ENCODE results near the gene SPA17.

The SPA17 gene

DNA sequence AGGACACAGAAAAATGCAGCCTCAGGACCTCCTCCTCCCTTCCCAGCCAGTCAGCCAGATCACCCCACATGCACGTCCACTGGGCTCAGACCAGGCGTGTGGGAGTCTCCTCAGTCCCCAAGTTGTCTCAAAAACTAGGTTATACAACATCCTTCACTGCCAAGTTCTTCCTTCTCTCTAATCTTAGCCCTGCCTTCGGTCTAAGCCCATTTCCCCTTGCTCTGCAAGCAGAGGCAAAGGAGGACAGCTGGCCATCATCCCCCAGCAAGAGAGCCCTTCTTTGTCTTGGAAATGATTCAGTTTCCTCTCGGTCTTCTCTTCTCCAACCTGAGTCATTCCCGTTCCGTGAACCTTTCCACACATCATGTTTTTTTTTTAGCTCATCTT is 52.0 kb downstream of the SPA17 start:
- no peak overlapping the region for H2BK15ac ChIP-seq (ENCODE audit: low read depth, poor library complexity, severe bottlenecking)
- DNase-seq = no peak
- no peak overlapping the region for H2AFZ ChIP-seq (ENCODE audit: low read depth, low read length)
- no peak overlapping the region for H3K4me2 ChIP-seq (ENCODE audit: low read length, poor library complexity, severe bottlenecking)
- H3K27me3 ChIP-seq (ENCODE audit: control insufficient read depth in 1 of 2, insufficient read depth in 1 of 2, low read length in 2 of 2) = peaks cover 59 to 78% of the 10 kb centered on the region in 2 experiments
- no peak overlapping the region for H3K9ac ChIP-seq (ENCODE audit: low read length)
- H3K9me3 ChIP-seq (ENCODE audit: control insufficient read depth, low read length) = no peaks in the 10 kb centered on the region
- 31% methylated on average over 6 of the region's 6 CpGs for WGBS
- H2AK5ac ChIP-seq (ENCODE audit: low read length, severe bottlenecking) = no peak overlapping the region
- no peak overlapping the region for H4K8ac ChIP-seq (ENCODE audit: low read length)
- H4K91ac ChIP-seq (ENCODE audit: low read length) = no peak overlapping the region
- no peak overlapping the region for H3K4me3 ChIP-seq (ENCODE audit: insufficient read depth in 1 of 2, low read depth in 1 of 2, low read length in 2 of 2)
- H3K79me1 ChIP-seq (replicated peaks; ENCODE audit: low read length, poor library complexity, severe bottlenecking) = no peaks in the 10 kb centered on the region
- H3K14ac ChIP-seq (ENCODE audit: low read length in 2 of 2) = no peak overlapping the region
- H3K4ac ChIP-seq (ENCODE audit: low read depth in 1 of 2, low read length in 2 of 2) = no peak overlapping the region
- H2BK5ac ChIP-seq (ENCODE audit: low read depth, low read length, poor library complexity, severe bottlenecking) = no peak overlapping the region
- no peak overlapping the region for H3K27ac ChIP-seq (ENCODE audit: low read length, poor library complexity, severe bottlenecking)
- no peak overlapping the region for H3K18ac ChIP-seq (ENCODE audit: low read depth in 1 of 2, low read length in 2 of 2)
- no peak overlapping the region for H2BK120ac ChIP-seq (ENCODE audit: low read depth, low read length)
- H3K23ac ChIP-seq (ENCODE audit: low read length in 2 of 2) = no peak overlapping the region
- H3K4me1 ChIP-seq (ENCODE audit: control insufficient read depth, insufficient read depth, low read depth, low read length) = peaks cover 9% of the 10 kb centered on the region
- no peak overlapping the region for H2BK12ac ChIP-seq (ENCODE audit: low read length in 2 of 2)
- H3K36me3 ChIP-seq (ENCODE audit: control insufficient read depth in 1 of 2, insufficient read depth in 2 of 2, low read depth in 1 of 2, low read length in 2 of 2) = no peaks in the 10 kb centered on the region

GRCh38 chr11:124727474-124727873 is 53.8 kb downstream of the SPA17 start:
- Histone ChIP-seq H3K27me3 (ENCODE audit: control insufficient read depth in 1 of 2, insufficient read depth in 1 of 2, low read length in 2 of 2) (peaks cover 48 to 71% of the 10 kb centered on the region in 2 experiments), H3K23ac (ENCODE audit: low read length in 2 of 2) (no peak overlapping the region), H2BK15ac (ENCODE audit: low read depth, poor library complexity, severe bottlenecking) (no peak overlapping the region), H3K36me3 (ENCODE audit: control insufficient read depth in 1 of 2, insufficient read depth in 2 of 2, low read depth in 1 of 2, low read length in 2 of 2) (no peaks in the 10 kb centered on the region), H2AK5ac (ENCODE audit: low read length, severe bottlenecking) (no peak overlapping the region), H2BK12ac (ENCODE audit: low read length in 2 of 2) (no peak overlapping the region), H3K9ac (ENCODE audit: low read length) (no peak overlapping the region), H3K4me1 (ENCODE audit: control insufficient read depth, insufficient read depth, low read depth, low read length) (peaks cover 9% of the 10 kb centered on the region), H2BK5ac (ENCODE audit: low read depth, low read length, poor library complexity, severe bottlenecking) (no peak overlapping the region), H4K8ac (ENCODE audit: low read length) (no peak overlapping the region), H3K4me3 (ENCODE audit: insufficient read depth in 1 of 2, low read depth in 1 of 2, low read length in 2 of 2) (no peak overlapping the region), H3K79me1 (replicated peaks; ENCODE audit: low read length, poor library complexity, severe bottlenecking) (no peaks in the 10 kb centered on the region), H2BK120ac (ENCODE audit: low read depth, low read length) (no peak overlapping the region), H2AFZ (ENCODE audit: low read depth, low read length) (no peak overlapping the region), H3K14ac (ENCODE audit: low read length in 2 of 2) (no peak overlapping the region), H3K4me2 (ENCODE audit: low read length, poor library complexity, severe bottlenecking) (no peak overlapping the region), H3K4ac (ENCODE audit: low read depth in 1 of 2, low read length in 2 of 2) (no peak overlapping the region), H3K9me3 (ENCODE audit: control insufficient read depth, low read length) (no peaks in the 10 kb centered on the region), H3K27ac (ENCODE audit: low read length, poor library complexity, severe bottlenecking) (no peak overlapping the region), H4K91ac (ENCODE audit: low read length) (no peak overlapping the region), H3K18ac (ENCODE audit: low read depth in 1 of 2, low read length in 2 of 2) (no peak overlapping the region)
- WGBS = 69% methylated on average over 4 of the region's 4 CpGs
- DNase-seq = no peak

GRCh38 chr11:124728134-124728533 is 54.4 kb downstream of the SPA17 start:
- H3K9ac ChIP-seq (ENCODE audit: low read length) = no peak overlapping the region
- no peak overlapping the region for H3K23ac ChIP-seq (ENCODE audit: low read length in 2 of 2)
- H2BK5ac ChIP-seq (ENCODE audit: low read depth, low read length, poor library complexity, severe bottlenecking) = no peak overlapping the region
- H2AK5ac ChIP-seq (ENCODE audit: low read length, severe bottlenecking) = no peak overlapping the region
- no peak overlapping the region for H3K27ac ChIP-seq (ENCODE audit: low read length, poor library complexity, severe bottlenecking)
- no peak overlapping the region for H3K18ac ChIP-seq (ENCODE audit: low read depth in 1 of 2, low read length in 2 of 2)
- H3K27me3 ChIP-seq (ENCODE audit: control insufficient read depth in 1 of 2, insufficient read depth in 1 of 2, low read length in 2 of 2) = peaks cover 41 to 66% of the 10 kb centered on the region in 2 experiments
- no peaks in the 10 kb centered on the region for H3K9me3 ChIP-seq (ENCODE audit: control insufficient read depth, low read length)
- H2BK120ac ChIP-seq (ENCODE audit: low read depth, low read length) = no peak overlapping the region
- H3K14ac ChIP-seq (ENCODE audit: low read length in 2 of 2) = no peak overlapping the region
- no peak overlapping the region for H3K4me3 ChIP-seq (ENCODE audit: insufficient read depth in 1 of 2, low read depth in 1 of 2, low read length in 2 of 2)
- H3K36me3 ChIP-seq (ENCODE audit: control insufficient read depth in 1 of 2, insufficient read depth in 2 of 2, low read depth in 1 of 2, low read length in 2 of 2) = no peaks in the 10 kb centered on the region
- no peak overlapping the region for H2BK12ac ChIP-seq (ENCODE audit: low read length in 2 of 2)
- H3K4me2 ChIP-seq (ENCODE audit: low read length, poor library complexity, severe bottlenecking) = no peak overlapping the region
- H3K79me1 ChIP-seq (replicated peaks; ENCODE audit: low read length, poor library complexity, severe bottlenecking) = no peaks in the 10 kb centered on the region
- H4K8ac ChIP-seq (ENCODE audit: low read length) = no peak overlapping the region
- 56% methylated on average over 1 of the region's 2 CpGs for WGBS
- no peak overlapping the region for H3K4ac ChIP-seq (ENCODE audit: low read depth in 1 of 2, low read length in 2 of 2)
- peaks cover 9% of the 10 kb centered on the region for H3K4me1 ChIP-seq (ENCODE audit: control insufficient read depth, insufficient read depth, low read depth, low read length)
- no peak overlapping the region for H2BK15ac ChIP-seq (ENCODE audit: low read depth, poor library complexity, severe bottlenecking)
- no peak overlapping the region for H2AFZ ChIP-seq (ENCODE audit: low read depth, low read length)
- H4K91ac ChIP-seq (ENCODE audit: low read length) = no peak overlapping the region
- no peak for DNase-seq

GRCh38 chr11:124729571-124729970 is 55.9 kb downstream of the SPA17 start:
- Histone ChIP-seq H4K8ac (ENCODE audit: low read length) (no peak overlapping the region), H3K4me3 (ENCODE audit: insufficient read depth in 1 of 2, low read depth in 1 of 2, low read length in 2 of 2) (no peak overlapping the region), H3K4me2 (ENCODE audit: low read length, poor library complexity, severe bottlenecking) (no peak overlapping the region), H2AK5ac (ENCODE audit: low read length, severe bottlenecking) (no peak overlapping the region), H2BK120ac (ENCODE audit: low read depth, low read length) (no peak overlapping the region), H3K18ac (ENCODE audit: low read depth in 1 of 2, low read length in 2 of 2) (no peak overlapping the region), H3K27ac (ENCODE audit: low read length, poor library complexity, severe bottlenecking) (no peak overlapping the region), H3K36me3 (ENCODE audit: control insufficient read depth in 1 of 2, insufficient read depth in 2 of 2, low read depth in 1 of 2, low read length in 2 of 2) (no peaks in the 10 kb centered on the region), H2AFZ (ENCODE audit: low read depth, low read length) (no peak overlapping the region), H3K4me1 (ENCODE audit: control insufficient read depth, insufficient read depth, low read depth, low read length) (peaks cover 9% of the 10 kb centered on the region), H2BK12ac (ENCODE audit: low read length in 2 of 2) (no peak overlapping the region), H2BK15ac (ENCODE audit: low read depth, poor library complexity, severe bottlenecking) (no peak overlapping the region), H3K9me3 (ENCODE audit: control insufficient read depth, low read length) (no peaks in the 10 kb centered on the region), H3K9ac (ENCODE audit: low read length) (no peak overlapping the region), H3K27me3 (ENCODE audit: control insufficient read depth in 1 of 2, insufficient read depth in 1 of 2, low read length in 2 of 2) (peaks cover 35 to 59% of the 10 kb centered on the region in 2 experiments), H2BK5ac (ENCODE audit: low read depth, low read length, poor library complexity, severe bottlenecking) (no peak overlapping the region), H3K14ac (ENCODE audit: low read length in 2 of 2) (no peak overlapping the region), H3K23ac (ENCODE audit: low read length in 2 of 2) (no peak overlapping the region), H3K79me1 (replicated peaks; ENCODE audit: low read length, poor library complexity, severe bottlenecking) (no peaks in the 10 kb centered on the region), H4K91ac (ENCODE audit: low read length) (no peak overlapping the region), H3K4ac (ENCODE audit: low read depth in 1 of 2, low read length in 2 of 2) (no peak overlapping the region)
- WGBS = 90% methylated on average over 4 of the region's 4 CpGs
- no peak for DNase-seq
